ENCODE measurements around the gene IP6K1. TPM values are rescaled to one million over a fixed set of nuclear protein-coding genes. Genes with fewer than 3 reads are reported as not detected.
"Not testable (repeated sequence)": the region's sequence is repeated elsewhere in the genome, so short reads cannot be mapped to it uniquely, and the experiment has no call there.

IP6K1 gene
- total RNA-seq, 4 donors from 2014 or later = 30.5 to 41.3 (median 35.8) TPM

- peak; percentile 63 for ATAC-seq (ENCODE audit: low FRiP score)
- TF ChIP-seq, protein P1, sequence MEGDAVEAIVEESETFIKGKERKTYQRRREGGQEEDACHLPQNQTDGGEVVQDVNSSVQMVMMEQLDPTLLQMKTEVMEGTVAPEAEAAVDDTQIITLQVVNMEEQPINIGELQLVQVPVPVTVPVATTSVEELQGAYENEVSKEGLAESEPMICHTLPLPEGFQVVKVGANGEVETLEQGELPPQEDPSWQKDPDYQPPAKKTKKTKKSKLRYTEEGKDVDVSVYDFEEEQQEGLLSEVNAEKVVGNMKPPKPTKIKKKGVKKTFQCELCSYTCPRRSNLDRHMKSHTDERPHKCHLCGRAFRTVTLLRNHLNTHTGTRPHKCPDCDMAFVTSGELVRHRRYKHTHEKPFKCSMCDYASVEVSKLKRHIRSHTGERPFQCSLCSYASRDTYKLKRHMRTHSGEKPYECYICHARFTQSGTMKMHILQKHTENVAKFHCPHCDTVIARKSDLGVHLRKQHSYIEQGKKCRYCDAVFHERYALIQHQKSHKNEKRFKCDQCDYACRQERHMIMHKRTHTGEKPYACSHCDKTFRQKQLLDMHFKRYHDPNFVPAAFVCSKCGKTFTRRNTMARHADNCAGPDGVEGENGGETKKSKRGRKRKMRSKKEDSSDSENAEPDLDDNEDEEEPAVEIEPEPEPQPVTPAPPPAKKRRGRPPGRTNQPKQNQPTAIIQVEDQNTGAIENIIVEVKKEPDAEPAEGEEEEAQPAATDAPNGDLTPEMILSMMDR (IDR thresholded peaks at IDR 0.05) = no peak
Measured at GRCh38 chr3:49785565-49786356, 581 bp downstream of the IP6K1 start.

GRCh38 chr3:49782277-49782676 is 4.1 kb downstream of the IP6K1 start:
- not testable (repeated sequence) for ATAC-seq (ENCODE audit: low FRiP score); DNase-seq (ENCODE audit: low spot score)

More at GRCh38 chr3:49785565-49786356, 581 bp downstream of the IP6K1 start:
- DNase-seq (ENCODE audit: low spot score) = no peak

GRCh38 chr3:49781415-49782199 is 4.7 kb downstream of the IP6K1 start:
- TF ChIP-seq, protein P1 (IDR thresholded peaks at IDR 0.05) = no peak
- no peak for ATAC-seq (ENCODE audit: low FRiP score)
- DNase-seq (ENCODE audit: low spot score) = no peak

GRCh38 chr3:49780975-49781365 is 5.4 kb downstream of the IP6K1 start:
- DNase-seq (ENCODE audit: low spot score); ATAC-seq (ENCODE audit: low FRiP score): not testable (repeated sequence)

DNA sequence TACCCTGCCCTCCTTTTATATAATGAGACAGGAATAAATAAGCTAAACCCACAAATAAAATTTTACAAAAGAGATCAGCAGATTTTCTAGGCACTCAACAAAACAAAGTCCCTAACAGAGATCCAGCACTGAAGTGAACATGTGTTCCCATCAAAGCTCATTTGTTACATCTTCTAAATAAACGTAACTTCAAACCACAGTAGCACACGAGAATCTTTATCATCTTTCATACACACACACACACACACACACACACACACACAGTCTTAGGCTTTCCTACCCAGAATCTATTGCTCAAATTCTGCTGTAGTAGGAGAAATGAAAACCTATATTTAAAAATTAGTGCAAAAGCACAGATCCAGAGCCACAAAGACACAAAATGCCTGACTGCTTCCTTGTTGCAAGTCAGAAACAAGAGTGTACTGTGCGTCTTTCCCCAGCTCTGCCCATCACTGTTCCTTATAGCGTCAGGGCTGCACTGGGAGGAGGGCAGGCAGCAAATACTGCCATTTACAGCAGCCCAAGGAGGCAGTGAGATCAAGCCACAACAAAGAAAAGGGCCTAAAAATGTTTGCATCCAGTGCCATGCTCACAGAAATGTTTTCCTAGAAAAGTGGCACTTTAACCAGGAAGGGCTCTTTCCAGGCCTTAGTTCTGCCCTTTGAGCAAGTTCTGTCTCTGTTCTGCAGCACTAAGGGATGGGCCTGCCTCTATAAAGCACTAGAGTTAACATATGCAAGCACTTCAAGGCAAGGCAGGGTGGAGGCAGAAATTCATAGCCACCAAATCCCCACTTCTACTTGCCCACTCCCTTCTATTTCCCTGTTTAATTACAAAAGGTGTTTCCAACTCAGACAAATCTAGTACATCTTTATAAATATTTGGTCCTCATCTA is 6.0 kb downstream of the IP6K1 start:
- TF ChIP-seq, protein P1 (IDR thresholded peaks at IDR 0.05) = no peak
- ATAC-seq (ENCODE audit: low FRiP score) = no peak
- no peak for DNase-seq (ENCODE audit: low spot score)

GRCh38 chr3:49779358-49780079 is 6.8 kb downstream of the IP6K1 start:
- DNase-seq (ENCODE audit: low spot score) (no peak), ATAC-seq (ENCODE audit: low FRiP score) (no peak)
- TF ChIP-seq, protein P1 (IDR thresholded peaks at IDR 0.05) = no peak

- not testable (repeated sequence) for ATAC-seq (ENCODE audit: low FRiP score)
Measured at GRCh38 chr3:49776101-49776500, 10.2 kb downstream of the IP6K1 start.

DNA sequence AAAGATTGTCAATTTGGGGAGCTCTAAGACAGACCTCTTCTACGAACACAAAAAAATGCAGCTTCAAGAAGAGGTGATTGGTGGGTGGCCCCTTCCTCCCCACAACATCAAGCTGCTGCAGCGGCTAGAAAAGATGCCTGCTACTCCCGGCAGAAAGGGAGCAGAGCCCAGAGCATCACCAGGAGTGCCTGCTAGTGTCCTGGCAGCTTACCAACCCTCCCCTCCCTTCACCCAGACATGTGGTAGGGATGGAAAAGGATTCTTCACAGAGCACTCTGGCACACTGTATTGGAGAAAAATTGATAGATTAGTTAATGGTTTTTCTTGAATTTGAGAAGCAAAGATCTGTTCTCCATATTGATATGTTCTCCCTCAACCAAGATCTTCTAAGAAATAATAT is 10.8 kb downstream of the IP6K1 start:
- no peak for ATAC-seq (ENCODE audit: low FRiP score)
- TF ChIP-seq, protein P1 (IDR thresholded peaks at IDR 0.05) = no peak
- no peak for DNase-seq (ENCODE audit: low spot score)

More at GRCh38 chr3:49776101-49776500, 10.2 kb downstream of the IP6K1 start:
- DNase-seq (ENCODE audit: low spot score) = not testable (repeated sequence)

All from omental fat pad (tissue), 4 donors.